Urothelium cell line (cell line): ENCODE data around the gene PINLYP.

Source experiments
- DNase-seq: peaks from one replicate; pipeline ENCODE4 v3.0.0; 2011; ENCODE audit warnings: low spot score, mixed read lengths
- FAIRE-seq: peaks from 2 replicates; lab custom pipeline; 2011; peaks lifted over from hg19 to GRCh38; lab: Jason Lieb, UNC

PINLYP gene

GRCh38 chr19:43575156-43575950, at the start of gene PINLYP, which contains the start of gene XRCC1:
TSS of gene PINLYP (plus strand) at chr19:43575801. CDS start at chr19:43577192, 1,391 bp downstream.
TSS of gene XRCC1 (minus strand) at chr19:43575527. CDS start at chr19:43575458, 69 bp downstream.
- FAIRE-seq (peak; percentile 87), DNase-seq (peak; percentile 99)

- FAIRE-seq = no peak
- DNase-seq = peak; percentile 33
Observed at GRCh38 chr19:43525836-43526771, 49.5 kb upstream of the PINLYP start.

GRCh38 chr19:43526884-43527859, 48.4 kb upstream of the PINLYP start, which contains the start of gene ETHE1:
TSS of gene ETHE1 (minus strand) at chr19:43527201. CDS start at chr19:43527177, 24 bp downstream.
- peak; percentile 91 for DNase-seq
- no peak for FAIRE-seq

GRCh38 chr19:43527860-43528622, 47.6 kb upstream of the PINLYP start:
- DNase-seq (no peak), FAIRE-seq (no peak)

GRCh38 chr19:43532571-43532961, 43.0 kb upstream of the PINLYP start:
- DNase-seq (peak; percentile 27), FAIRE-seq (no peak)

GRCh38 chr19:43532962-43533545, 42.5 kb upstream of the PINLYP start, which contains the start of gene ZNF575:
TSS of gene ZNF575 (plus strand) at chr19:43533188. CDS start at chr19:43534423, 1,235 bp downstream.
- FAIRE-seq = peak; percentile 52
- DNase-seq = peak; percentile 70

- DNase-seq = peak; percentile 49
- no peak for FAIRE-seq
Observed at GRCh38 chr19:43533546-43534304, 41.9 kb upstream of the PINLYP start.

GRCh38 chr19:43534305-43534815, 41.2 kb upstream of the PINLYP start:
- FAIRE-seq (no peak), DNase-seq (no peak)

GRCh38 chr19:43534816-43535761, 40.5 kb upstream of the PINLYP start:
- no peak for FAIRE-seq
- no peak for DNase-seq

- FAIRE-seq (no peak), DNase-seq (no peak)
Observed at GRCh38 chr19:43538922-43539321, 36.7 kb upstream of the PINLYP start.

- no peak for FAIRE-seq
- DNase-seq = no peak
Observed at GRCh38 chr19:43540381-43540780, 35.2 kb upstream of the PINLYP start.

GRCh38 chr19:43541920-43542650, 33.5 kb upstream of the PINLYP start:
- FAIRE-seq = no peak
- no peak for DNase-seq

- no peak for DNase-seq
Observed at GRCh38 chr19:43544077-43544476, 31.5 kb upstream of the PINLYP start.

GRCh38 chr19:43545276-43545675, 30.3 kb upstream of the PINLYP start:
- FAIRE-seq (no peak), DNase-seq (no peak)

More at GRCh38 chr19:43544077-43544476, 31.5 kb upstream of the PINLYP start:
- FAIRE-seq = no peak

- FAIRE-seq (no peak), DNase-seq (no peak)
Observed at GRCh38 chr19:43545981-43546380, 29.6 kb upstream of the PINLYP start.

GRCh38 chr19:43546581-43546980, 29.0 kb upstream of the PINLYP start:
- no peak for DNase-seq
- FAIRE-seq = no peak
